NCI-H2107 treated with DMSO at 0.1 percent for 48 hours (cell line): ENCODE data around the gene PIGZ.

Experiments
- DNase-seq: peaks from one replicate; lab custom pipeline; 2025; ENCODE audit not compliant: unreplicated experiment; lab: John Stamatoyannopoulos, UW

Gene PIGZ, protein sequence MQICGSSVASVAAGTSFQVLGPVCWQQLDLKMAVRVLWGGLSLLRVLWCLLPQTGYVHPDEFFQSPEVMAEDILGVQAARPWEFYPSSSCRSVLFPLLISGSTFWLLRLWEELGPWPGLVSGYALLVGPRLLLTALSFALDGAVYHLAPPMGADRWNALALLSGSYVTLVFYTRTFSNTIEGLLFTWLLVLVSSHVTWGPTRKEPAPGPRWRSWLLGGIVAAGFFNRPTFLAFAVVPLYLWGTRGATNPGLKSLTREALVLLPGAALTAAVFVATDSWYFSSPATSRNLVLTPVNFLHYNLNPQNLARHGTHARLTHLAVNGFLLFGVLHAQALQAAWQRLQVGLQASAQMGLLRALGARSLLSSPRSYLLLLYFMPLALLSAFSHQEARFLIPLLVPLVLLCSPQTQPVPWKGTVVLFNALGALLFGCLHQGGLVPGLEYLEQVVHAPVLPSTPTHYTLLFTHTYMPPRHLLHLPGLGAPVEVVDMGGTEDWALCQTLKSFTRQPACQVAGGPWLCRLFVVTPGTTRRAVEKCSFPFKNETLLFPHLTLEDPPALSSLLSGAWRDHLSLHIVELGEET

DNA sequence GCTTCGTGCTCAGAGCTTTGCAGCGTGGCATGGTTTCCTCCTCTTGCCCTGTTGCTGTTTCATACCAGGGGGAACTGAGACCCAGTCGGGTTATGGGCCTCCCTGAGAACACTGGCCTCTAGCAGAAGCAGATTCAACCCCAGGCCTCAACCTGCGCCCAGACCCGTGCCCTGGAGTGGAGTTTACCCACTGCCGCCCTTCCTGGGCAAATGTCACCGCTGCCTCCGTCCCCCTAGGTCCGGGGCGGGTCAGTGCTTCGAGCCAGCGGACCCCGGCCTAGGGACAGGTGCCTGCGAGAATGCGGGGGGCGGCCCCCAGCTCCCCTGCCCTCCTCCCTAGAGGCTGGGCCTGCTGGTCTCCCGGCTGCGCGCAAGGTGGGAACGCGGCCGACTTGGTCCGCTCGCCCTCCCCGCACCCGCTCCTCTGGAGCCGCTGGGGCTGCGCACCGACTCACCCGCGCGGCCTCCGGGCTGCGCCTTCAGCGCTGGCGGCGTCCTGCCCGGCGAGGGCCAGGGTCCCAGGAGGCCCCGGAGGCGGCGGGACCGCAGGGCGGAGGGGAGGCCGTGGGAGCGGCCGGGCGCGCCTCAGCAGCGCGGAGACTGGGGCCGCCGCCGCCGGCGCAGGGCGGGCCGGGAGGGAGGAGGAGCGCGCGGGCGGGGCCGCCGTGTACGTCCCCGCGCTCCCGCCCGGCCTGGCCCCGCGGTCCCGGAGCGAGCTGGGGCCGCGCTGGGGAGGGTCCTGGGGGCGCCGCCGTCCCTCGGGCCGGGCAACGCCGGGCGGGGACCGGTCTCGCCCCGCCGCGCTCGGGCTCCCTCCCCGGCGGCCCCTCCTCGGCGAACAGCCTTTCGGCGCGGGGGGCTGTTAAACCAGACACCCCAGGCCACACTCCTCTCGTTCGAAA, at the start of gene PIGZ:
TSS of gene PIGZ (minus strand) at position 601 of the 901 bp plus-strand sequence. CDS start 16,802 bp downstream, outside the sequence.
- no peak for DNase-seq

DNA sequence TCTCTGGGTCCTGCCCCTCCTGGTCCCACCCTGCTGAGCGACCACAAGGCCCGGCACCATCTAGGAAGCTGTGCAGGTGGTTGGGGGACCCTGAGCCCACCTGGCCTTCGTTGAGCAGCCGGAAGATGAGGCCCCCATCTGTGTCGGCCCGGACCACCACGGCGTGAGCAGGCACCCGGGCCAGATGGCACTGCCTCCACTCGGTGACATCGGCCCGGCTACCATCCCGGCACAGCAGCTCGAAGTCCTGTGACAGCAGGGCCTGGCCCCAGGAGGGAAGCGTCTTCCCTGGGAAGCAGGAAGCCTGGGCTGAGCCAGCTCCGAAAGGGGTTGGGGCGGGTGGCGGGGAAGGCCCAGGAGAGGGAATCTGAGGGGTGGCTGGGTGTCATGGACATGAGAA, 48.4 kb upstream of the PIGZ start:
- DNase-seq, result no peak

DNA sequence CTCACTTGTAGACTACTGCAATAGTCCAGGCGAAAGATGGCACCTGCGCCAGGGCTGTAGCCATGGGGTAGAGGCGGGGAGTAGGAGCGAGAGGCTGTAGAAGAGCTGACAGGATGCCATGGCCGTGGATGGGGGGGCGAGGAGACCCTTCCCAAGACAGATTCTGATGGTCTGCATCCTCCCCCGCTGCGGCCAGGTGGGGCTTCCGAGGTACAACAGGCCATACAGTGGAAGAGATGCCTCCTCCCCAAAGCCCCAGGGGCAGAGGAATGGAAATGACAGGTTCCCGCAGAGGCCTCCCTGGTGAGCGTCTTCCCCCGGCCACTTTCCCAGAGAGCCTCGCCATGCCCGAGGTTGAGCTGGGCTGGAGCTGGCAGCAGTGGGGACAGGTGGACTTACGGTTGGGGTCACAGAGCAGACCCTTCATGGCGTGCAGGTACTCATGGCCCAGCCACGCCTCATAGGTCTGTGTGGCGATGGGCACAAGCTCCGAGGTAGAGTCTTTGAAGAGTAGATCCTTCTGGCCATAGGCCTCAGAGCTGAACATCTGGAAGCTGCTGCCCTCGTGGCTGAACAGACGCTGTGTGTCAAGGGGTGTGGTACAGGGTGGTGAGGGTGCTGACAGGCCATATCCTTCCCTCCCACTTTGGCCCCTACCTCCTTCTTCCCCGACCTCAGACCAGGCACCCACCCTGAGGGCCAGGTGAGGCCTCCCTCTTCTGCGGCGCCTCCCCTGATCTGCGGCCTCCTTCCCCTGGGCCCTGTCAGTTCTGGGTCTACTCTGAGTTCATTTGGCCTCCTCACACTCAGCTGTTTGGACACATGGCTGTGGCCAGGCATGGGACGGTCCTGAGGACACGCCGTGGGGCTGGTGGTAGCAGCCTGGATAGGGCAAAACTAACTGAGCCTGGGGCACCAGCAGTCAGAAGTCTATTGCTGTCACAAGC, 47.4 kb upstream of the PIGZ start:
- no peak for DNase-seq

DNA sequence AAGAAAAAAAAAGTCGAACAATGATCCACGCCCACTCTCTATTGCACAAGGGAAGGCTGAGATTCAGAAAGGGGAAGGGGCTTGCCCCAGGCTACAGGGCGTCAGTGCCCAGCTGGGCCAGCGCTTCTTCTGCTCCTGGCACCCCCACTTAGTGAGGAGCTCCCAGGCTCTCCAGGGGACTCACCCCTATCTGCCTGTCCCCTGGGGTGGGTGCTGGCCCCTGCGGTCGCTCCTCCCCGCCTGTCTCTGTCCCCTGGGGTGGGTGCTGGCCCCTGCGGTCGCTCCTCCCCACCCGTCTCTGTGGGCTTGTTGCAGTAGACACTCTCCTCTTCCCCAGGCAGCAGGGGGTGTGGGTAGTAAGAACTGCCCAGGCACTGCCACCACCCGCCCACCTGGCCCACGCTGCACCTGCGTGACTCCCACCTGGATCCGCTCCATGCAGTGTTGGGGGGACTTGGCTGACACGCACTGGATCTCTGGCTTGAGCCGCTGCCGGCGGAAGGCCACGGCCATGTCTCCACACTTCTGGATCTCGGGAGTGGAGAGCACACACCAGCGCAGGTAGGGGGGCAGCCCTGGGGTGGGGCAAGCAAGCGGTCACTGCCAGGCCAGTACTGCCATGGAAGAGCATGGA, 46.4 kb upstream of the PIGZ start:
- no peak for DNase-seq

DNA sequence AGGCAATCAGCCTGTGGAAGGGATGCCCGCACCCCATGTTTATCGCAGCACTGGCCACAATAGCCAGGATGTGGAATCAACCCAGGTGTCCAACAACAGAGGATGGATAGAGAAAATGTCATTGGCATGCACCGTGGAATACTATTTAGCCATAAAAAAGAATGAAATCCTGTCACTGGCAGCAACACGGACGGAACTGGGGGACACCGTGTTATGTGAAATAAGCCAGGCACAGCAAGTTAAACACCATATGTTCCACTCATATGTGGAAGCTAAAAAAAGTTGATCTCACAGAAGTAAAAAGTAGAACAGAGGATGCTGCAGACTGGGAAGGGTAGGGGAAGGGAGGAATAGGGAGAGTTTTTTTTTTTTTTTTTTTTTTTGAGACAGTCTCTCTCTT, 45.4 kb upstream of the PIGZ start:
- DNase-seq, result no peak

DNA sequence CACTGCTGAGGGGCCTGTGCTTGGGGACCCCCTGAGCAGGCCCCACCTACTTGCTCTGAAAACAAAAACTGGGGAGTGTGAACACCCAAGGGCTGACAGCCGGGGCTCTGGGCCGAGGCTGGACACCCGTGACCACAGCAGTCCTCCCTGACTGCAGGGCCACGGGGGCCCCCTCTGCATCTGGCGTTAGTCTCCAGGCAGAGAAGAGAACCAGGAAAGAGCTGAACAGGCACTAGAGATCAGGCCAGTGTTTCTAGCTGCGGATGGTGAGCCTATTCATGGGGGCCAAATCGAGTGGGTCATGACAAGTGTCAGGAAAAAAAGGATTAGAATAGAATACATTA, 43.9 kb upstream of the PIGZ start:
- no peak for DNase-seq

DNA sequence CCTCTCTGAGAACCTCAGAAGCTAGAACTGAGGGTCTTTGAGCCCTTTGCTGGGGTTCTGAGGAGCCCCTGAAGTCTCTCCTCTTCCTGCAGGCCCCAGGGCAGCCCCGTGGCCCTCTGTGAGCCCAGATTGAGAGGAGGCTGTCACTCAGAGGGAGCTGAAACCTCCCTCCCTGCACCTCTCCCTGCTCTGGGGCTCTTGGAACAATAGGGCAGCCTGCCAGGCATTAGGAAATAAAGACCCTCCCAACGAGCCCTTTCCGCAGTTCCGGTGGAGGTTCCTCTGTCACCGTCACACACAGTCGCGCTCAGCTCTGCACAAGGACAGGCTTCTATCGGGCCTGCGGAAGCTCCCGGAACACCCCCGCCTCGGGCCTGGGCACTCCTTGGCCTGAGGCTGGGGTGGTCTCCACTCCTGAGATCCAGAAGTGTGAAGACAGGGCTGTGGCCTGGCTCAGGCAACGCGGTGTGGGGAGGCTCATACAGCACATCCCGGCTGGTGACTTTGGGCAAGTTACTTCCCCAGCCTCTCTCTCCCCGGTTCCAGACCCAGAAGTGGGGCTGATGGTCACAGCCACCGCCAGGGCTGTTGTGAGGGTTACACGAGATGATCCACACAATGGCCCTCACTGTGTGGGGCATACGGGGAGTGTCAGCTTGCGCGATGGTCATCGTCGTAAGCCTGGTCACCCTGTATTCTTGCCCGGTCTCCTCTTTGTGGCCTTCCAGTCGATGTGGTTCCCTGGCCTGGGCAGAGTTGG, 43.3 kb upstream of the PIGZ start:
- DNase-seq, result no peak

DNA sequence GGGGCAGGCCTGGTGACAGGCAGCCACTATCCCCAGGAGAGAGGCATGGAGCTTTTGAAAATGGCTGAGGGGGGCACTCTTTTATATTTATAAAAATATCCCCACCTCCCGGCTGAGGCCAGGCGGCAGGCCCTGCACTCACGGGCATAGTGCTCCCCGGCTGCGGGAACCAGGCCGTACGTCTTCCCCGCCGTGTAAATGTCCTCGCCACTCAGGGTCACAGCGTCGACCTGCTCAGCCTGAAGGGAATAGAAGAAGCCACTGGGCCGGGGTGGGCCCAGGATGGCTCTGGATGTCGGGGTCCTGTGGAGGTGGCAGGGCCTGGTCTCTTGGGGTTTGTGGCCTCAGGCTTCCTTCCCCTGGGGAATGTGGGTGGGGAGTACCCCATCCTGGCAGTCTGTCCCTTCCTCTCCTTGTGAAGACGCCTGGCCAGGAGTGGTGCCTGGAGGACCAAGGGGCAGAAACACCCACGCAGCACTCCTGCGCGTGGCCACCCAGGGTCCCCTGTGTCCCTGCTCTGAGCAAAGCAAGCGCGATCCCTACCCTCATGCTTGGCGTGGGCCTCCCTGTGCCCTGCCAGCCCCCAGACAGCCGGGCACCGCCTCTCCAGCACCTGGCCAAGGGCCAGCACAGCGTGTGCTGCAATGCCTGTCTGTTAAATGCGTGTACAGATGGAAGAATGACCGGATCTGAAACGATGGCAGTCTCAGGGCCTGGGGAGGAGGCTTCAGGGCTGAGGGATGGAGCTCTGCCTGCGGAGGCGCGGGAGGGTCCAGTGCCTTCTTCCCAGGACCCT, 42.1 kb upstream of the PIGZ start:
- no peak for DNase-seq

DNA sequence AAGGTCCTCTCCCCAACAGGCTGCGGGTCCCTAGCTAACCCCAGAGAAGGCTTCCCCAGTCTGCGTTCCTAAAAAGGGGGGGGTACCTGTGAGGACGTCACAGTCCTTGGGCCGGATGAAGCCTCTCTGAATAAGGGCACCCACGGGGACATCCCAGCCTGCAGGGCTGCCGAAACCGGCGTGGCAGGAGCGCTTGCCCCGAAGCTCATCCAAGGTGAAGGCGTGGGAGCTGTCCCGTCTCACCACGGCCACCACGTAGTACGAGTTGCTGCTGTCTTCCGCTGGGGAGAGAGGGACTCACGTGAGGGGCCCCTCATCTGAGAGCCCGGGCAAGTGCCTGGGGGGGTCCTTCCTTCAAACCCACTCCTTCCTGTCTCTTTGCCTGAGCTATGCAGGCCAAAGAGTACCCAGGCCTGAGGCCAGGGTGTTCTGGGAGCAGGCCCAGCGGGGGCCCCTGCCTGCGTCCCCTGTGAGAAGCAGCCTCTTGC, 40.9 kb upstream of the PIGZ start:
- DNase-seq, result no peak

DNA sequence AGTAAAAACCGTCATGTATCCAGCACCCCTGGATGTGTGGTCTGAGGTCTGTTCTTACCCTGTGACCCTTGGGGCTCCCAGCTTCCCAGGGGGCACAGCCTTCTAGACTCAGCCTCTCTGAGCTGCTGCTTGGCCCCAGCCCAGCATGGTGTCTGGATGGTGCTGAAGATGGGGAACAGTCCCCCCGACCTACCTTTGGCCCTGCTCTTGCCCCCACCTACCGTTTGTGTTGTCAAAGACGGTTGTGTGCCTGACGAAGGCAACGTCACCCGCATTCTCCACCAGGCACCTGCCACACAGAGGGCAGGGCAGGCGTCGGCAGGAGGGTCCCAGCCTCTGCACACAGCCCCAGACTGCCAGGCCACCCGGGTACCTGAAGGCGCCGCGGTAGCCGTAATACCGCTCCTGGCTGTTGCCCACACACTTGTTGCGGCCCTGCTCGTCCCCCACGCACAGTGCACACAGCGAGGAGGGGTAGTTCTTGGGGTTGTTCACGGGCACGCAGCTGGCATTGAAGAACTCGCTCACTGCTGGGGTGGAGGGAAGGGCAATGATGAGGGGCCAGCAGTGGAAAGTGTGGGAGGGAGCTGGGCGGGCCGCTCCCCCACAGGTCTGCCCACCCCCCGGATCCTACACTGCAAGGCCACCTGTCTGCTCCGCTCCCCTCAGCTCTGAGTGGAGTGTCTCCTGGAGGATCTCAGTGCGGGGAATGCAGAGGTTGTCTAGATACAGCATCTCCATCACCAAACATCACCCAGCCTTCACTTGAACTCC, 40.0 kb upstream of the PIGZ start:
- no peak for DNase-seq

DNA sequence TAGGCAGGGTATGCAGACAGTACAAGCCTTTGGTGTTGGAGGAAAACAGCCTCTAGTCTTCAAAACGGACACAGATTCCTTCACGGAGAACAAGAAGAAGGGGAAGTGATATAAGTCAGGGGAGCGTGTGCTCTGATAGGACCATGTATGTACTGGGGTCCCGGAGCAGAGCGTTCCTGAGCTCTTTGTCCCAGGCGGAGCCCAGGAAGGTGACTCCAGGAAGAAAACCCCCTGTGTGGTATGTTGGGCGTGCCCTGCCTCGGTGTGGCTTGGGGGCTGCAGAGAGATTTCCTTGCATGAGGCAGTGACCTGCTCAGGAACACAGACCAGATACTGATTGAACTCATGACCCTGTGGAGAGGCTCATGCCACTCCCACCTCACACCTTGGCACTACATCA, 39.3 kb upstream of the PIGZ start:
- DNase-seq, result no peak

DNA sequence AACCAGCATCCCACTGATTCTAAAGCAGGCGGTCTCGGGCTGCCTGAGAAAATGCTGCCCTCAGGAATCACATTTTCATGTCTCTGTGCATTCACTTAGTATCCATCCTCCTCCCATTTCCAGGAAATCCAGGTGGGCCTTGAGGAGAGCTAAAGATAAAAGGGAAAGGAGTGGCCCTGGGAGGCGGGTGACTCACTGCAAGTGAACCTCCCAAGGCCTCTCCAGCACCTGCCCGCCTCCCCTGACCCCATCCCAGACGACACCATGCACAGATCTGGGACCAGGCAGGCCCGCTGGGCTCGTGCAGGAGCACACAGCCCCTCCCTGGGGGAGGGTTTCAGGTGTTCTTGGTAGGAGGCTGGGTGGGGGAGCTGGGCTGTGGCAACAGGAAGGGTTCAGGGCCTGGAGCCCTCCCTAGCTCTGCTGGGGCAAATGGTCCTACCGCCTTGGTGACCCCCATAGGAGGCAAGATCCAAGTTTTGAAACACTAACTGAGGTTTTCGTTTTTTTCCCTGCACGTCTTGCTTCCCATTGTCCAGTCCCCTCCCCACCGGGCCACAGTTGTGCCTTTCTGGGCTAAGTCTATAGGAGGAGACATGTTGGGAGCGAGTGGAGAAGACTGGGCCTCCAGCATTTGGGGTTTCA, 38.8 kb upstream of the PIGZ start:
- no peak for DNase-seq

DNA sequence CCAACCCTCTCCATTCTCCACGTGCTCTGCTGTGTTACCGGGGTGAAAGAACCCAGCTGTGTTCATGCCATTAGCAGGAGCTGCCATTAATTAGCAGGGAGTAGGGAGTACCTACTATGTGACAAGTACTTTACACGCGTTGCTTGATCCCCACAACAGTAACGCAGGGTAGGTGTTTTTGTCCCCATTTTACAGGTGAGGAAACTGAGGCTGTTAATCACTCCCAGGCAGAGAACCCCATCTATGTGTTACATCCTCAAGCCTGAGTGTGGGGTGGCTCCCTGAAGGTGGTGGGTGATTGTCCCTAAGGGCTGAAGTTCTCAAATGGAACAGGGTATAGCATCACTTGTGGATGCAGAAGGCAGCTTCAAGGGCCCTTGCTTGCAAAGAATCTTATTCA, 38.2 kb upstream of the PIGZ start:
- DNase-seq, result no peak

DNA sequence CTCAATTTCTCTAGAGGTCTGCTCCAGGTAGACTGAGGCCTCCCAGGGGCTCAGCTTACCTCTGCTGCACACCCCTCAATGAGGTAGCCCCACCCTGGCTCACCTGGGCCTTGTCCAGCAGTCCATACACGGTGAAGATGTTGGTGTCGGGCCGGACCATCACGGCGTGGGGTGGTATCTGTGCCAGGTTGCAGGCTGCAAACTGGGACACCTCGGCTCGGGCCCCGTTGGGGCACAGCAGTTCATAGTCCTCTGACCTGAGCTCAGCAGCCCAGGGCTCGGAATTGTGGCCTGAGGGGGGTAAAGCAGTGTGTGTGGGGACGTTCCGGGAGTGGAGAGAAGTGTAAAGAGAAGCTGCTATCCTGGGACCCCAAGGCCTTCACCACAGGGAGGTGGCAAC, 37.8 kb upstream of the PIGZ start:
- no peak for DNase-seq

DNA sequence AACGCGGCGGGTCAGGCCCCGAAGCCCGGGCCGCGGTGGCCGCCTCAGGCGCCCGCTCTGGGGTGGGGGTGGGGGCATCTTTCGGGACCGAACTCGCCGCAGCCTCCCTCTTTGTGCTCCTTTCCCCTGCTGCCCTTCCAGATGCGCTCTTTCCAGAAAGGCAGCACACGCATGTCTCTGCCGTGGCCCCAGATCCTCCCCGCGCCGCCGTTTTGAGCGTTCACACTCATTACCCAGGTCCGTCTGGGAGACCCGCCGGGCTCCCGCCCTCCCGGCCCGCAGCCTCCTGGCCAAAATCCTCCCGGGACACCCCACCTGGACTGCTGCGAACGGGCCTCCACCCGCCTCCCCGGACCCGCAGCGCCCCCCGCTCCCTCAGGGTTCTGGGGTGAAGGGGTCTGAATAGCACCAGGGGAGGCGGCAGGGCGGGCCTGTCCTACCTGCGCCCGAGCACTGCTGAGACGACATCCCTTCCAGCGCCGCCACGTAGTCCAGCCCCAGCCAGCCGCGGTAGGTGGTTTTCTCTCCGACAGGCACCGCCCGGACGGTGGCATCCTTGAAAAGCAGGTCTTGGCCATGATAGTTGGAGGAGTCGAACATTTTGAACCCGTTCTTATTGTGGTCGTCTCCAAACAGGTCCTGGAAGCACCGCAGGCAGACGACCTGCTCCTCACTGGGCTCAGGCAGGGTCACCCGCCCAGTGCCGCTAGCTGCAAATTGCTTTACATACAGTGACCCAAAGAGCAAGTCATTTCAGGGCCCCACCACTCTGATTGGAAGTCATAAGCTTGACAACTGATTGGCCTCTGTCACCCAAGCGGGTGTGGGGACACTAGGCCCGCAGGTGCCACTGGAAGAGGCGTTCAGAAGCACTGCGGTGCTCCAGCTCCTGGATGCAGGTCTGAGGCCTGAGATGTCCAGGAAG, 35.1 kb upstream of the PIGZ start:
- DNase-seq, result peak; percentile 47

DNA sequence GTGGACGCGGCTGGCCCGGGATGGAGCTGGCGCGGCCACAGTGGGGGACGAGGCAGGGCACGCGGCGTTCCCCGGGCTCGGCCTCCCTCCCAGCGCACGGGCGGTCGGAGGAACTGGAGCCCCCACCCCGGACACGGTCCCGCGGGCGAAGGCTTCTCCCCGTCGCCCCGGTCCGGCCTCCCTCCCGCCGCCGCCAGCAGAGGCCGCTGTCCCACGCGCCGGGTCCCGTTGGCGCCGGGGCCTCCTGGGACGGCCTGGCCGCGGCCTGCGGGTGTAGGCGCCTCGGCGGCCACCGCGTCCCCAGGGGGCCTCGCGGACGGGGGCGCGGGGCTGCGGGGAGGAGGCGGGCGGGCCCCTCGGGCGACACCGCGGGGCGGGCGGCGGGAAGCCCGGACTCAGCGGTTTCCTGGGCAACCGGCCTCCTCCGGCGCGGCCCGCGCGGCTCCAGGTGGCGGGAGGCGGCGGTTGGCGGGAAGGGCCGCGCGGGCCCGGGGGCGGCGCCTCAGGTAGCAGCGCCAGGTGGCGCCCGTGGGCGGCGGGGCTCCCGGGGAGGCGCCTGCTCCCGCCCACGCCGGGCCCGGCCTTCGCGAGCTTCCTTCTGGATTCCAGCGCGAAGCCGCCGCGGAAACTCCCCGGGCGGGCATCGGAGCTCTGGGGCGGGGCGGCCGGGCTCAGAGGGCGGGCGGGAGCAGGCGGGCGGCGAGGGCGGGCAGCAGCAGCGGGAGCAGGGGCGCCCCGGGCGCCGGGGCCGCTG, 34.2 kb upstream of the PIGZ start:
- peak; percentile 66 for DNase-seq
